ENCODE measurements around the gene ALCAM. TPM values are rescaled to one million over a fixed set of nuclear protein-coding genes. Genes with fewer than 3 reads are reported as not detected.
A peak's percentile ranks its signal among the peaks of the same experiment; 100 is the strongest.
"Not testable (repeated sequence)": the region's sequence is repeated elsewhere in the genome, so short reads cannot be mapped to it uniquely, and the experiment has no call there.

ALCAM gene
- total RNA-seq, 1 donor from 2014 or later: 88.3 TPM

- DNase-seq (ENCODE audit: low read depth, low spot score): no peak
These were observed 21.5 kb downstream of the ALCAM start for GRCh38 chr3:105388176-105388575.

- DNase-seq (ENCODE audit: low read depth, low spot score): not testable (repeated sequence)
These were observed 23.1 kb downstream of the ALCAM start for GRCh38 chr3:105389759-105390158.

- not testable (repeated sequence) for DNase-seq (ENCODE audit: low read depth, low spot score)
These were observed 25.9 kb downstream of the ALCAM start for GRCh38 chr3:105392598-105392997.

GRCh38 chr3:105394177-105394576 lies 27.5 kb downstream of the ALCAM start:
- peak; percentile 64 for DNase-seq (ENCODE audit: low read depth, low spot score)

- no peak for DNase-seq (ENCODE audit: low read depth, low spot score)
These were observed 31.3 kb downstream of the ALCAM start for GRCh38 chr3:105397974-105398373.

GRCh38 chr3:105398437-105398836 lies 31.7 kb downstream of the ALCAM start:
- DNase-seq (ENCODE audit: low read depth, low spot score): no peak

GRCh38 chr3:105399062-105399461 lies 32.4 kb downstream of the ALCAM start:
- DNase-seq (ENCODE audit: low read depth, low spot score): no peak

GRCh38 chr3:105399611-105400010 lies 32.9 kb downstream of the ALCAM start:
- DNase-seq (ENCODE audit: low read depth, low spot score): no peak

- DNase-seq (ENCODE audit: low read depth, low spot score): no peak
These were observed 34.5 kb downstream of the ALCAM start for GRCh38 chr3:105401254-105401653.

- DNase-seq (ENCODE audit: low read depth, low spot score): no peak
These were observed 35.0 kb downstream of the ALCAM start for GRCh38 chr3:105401691-105402149.

- no peak for DNase-seq (ENCODE audit: low read depth, low spot score)
These were observed 35.6 kb downstream of the ALCAM start for GRCh38 chr3:105402287-105402801.

- not testable (repeated sequence) for DNase-seq (ENCODE audit: low read depth, low spot score)
These were observed 36.3 kb downstream of the ALCAM start for GRCh38 chr3:105403034-105403433.

GRCh38 chr3:105406268-105406667 lies 39.6 kb downstream of the ALCAM start:
- no peak for DNase-seq (ENCODE audit: low read depth, low spot score)

GRCh38 chr3:105409364-105409763 lies 42.7 kb downstream of the ALCAM start:
- DNase-seq (ENCODE audit: low read depth, low spot score): no peak

- DNase-seq (ENCODE audit: low read depth, low spot score): no peak
These were observed 46.7 kb downstream of the ALCAM start for GRCh38 chr3:105413343-105413887.

GRCh38 chr3:105414841-105415240 lies 48.1 kb downstream of the ALCAM start:
- DNase-seq (ENCODE audit: low read depth, low spot score): no peak

GRCh38 chr3:105415951-105416350 lies 49.2 kb downstream of the ALCAM start:
- DNase-seq (ENCODE audit: low read depth, low spot score): no peak

- DNase-seq (ENCODE audit: low read depth, low spot score): no peak
These were observed 51.0 kb downstream of the ALCAM start for GRCh38 chr3:105417525-105418289.

- no peak for DNase-seq (ENCODE audit: low read depth, low spot score)
These were observed 55.9 kb downstream of the ALCAM start for GRCh38 chr3:105422645-105423044.

- DNase-seq (ENCODE audit: low read depth, low spot score): no peak
These were observed 56.7 kb downstream of the ALCAM start for GRCh38 chr3:105423397-105423796.

- DNase-seq (ENCODE audit: low read depth, low spot score): no peak
These were observed 57.9 kb downstream of the ALCAM start for GRCh38 chr3:105424412-105425152.

GRCh38 chr3:105425153-105425502 lies 58.4 kb downstream of the ALCAM start:
- DNase-seq (ENCODE audit: low read depth, low spot score): no peak

All from pulmonary artery endothelial cell (primary cell).